ENCODE results near the gene GALNT16. TPM values are rescaled to one million over a fixed set of nuclear protein-coding genes. Genes with fewer than 3 reads are reported as not detected.
A peak's percentile ranks its signal among the peaks of the same experiment; 100 is the strongest.

Gene GALNT16
- total and polyA plus RNA-seq, 2 donors (not counting 1 experiment from before 2014, with no cell fraction given) = 9.6 to 27.7 TPM

GRCh38 chr14:69287098-69288010 lies 27.4 kb downstream of the GALNT16 start:
- H3K36me3 ChIP-seq (ENCODE audit: control insufficient read depth, insufficient read depth, low read length) = no peaks in the 10 kb centered on the region
- DNase-seq (ENCODE audit: low read depth in 2 of 2) = peak in 1 of 2 donors; percentile 29
- H3K4me2 ChIP-seq (ENCODE audit: extremely low read depth, insufficient read depth, low read length) = no peak overlapping the region
- no peak overlapping the region for H3K9ac ChIP-seq (ENCODE audit: insufficient read depth, low read length)
- no peaks in the 10 kb centered on the region for H3K79me2 ChIP-seq (ENCODE audit: control insufficient read depth, insufficient read depth, low read length)
- no peaks in the 10 kb centered on the region for H4K20me1 ChIP-seq (ENCODE audit: control insufficient read depth, extremely low read depth, insufficient read depth, low read length)
- H3K27me3 ChIP-seq (ENCODE audit: control insufficient read depth, insufficient read depth, low read length) = no peaks in the 10 kb centered on the region
- peak in 1 of 2 donors; percentile 9 for TF ChIP-seq CTCF (conservative IDR thresholded peaks at IDR 0.05 in 1 of 2, IDR thresholded peaks at IDR 0.05 in 1 of 2; ENCODE audit: low read depth in 1 of 2, low read length in 2 of 2)
- TF ChIP-seq EZH2 (IDR thresholded peaks at IDR 0.05; ENCODE audit: low read length, missing control alignments) = no peak
- H2AFZ ChIP-seq (ENCODE audit: low read length) = no peak overlapping the region
- no peaks in the 10 kb centered on the region for H3K9me3 ChIP-seq (ENCODE audit: control insufficient read depth, insufficient read depth, low read depth, low read length)
- no peak overlapping the region for H3K27ac ChIP-seq (ENCODE audit: insufficient read depth, low read length)
- H3K4me3 ChIP-seq (replicated peaks in 1 of 4; ENCODE audit: control extremely low read depth in 1 of 4, insufficient read depth in 1 of 4, low read depth in 3 of 4, low read length in 4 of 4) = no peak overlapping the region
- H3K4me1 ChIP-seq (ENCODE audit: control insufficient read depth, extremely low read depth, insufficient read depth, low read length) = peaks cover 3% of the 10 kb centered on the region

DNA sequence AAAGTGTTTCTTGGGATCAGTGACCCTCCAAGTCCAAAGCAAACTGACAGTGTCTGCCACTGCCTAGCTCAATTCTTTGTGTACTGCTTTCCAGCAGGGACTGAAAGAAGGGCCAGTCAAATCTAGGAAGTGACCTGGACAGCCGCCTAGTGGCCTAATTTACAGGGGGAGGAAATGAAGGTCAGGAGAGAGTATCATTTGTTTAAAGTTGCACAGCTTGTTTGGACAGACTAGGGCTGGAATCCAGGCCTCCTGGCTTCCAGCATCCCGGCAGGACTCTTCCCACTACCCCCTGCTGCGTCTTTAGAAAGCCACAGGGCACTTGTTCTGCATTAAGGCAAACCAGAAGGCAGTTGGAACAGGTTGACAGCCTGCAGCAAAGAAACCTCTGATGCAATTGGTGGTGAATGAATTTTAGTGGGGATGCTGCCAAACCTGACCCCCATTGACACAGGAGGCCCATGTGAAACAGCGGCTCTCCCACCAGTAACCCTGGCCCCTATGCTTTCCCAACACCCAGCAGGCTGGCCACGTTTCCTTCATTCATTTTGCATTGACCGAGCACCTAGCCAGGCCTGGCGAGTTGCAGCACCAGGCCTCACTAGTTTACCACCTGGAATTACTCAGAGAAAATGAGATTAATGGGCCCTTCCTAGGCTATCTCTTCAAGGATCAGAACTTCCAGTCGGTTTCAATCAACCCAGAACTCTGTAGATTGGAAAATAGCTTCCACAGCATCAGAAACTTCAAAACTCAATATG lies 28.2 kb downstream of the GALNT16 start:
- H3K4me1 ChIP-seq (ENCODE audit: control insufficient read depth, extremely low read depth, insufficient read depth, low read length) = peaks cover 3% of the 10 kb centered on the region
- peak overlapping the region; percentile 18 for H3K4me2 ChIP-seq (ENCODE audit: extremely low read depth, insufficient read depth, low read length)
- H3K36me3 ChIP-seq (ENCODE audit: control insufficient read depth, insufficient read depth, low read length) = no peaks in the 10 kb centered on the region
- no peak overlapping the region for H3K4me3 ChIP-seq (replicated peaks in 1 of 4; ENCODE audit: control extremely low read depth in 1 of 4, insufficient read depth in 1 of 4, low read depth in 3 of 4, low read length in 4 of 4)
- TF ChIP-seq EZH2 (IDR thresholded peaks at IDR 0.05; ENCODE audit: low read length, missing control alignments) = no peak
- TF ChIP-seq CTCF (conservative IDR thresholded peaks at IDR 0.05 in 1 of 2, IDR thresholded peaks at IDR 0.05 in 1 of 2; ENCODE audit: low read depth in 1 of 2, low read length in 2 of 2) = peak; percentile 44 to 63
- no peak overlapping the region for H3K27ac ChIP-seq (ENCODE audit: insufficient read depth, low read length)
- no peak overlapping the region for H2AFZ ChIP-seq (ENCODE audit: low read length)
- H3K27me3 ChIP-seq (ENCODE audit: control insufficient read depth, insufficient read depth, low read length) = no peaks in the 10 kb centered on the region
- H3K9ac ChIP-seq (ENCODE audit: insufficient read depth, low read length) = no peak overlapping the region
- H4K20me1 ChIP-seq (ENCODE audit: control insufficient read depth, extremely low read depth, insufficient read depth, low read length) = no peaks in the 10 kb centered on the region
- DNase-seq (ENCODE audit: low read depth in 2 of 2) = peak; percentile 49 to 75
- H3K79me2 ChIP-seq (ENCODE audit: control insufficient read depth, insufficient read depth, low read length) = no peaks in the 10 kb centered on the region
- no peaks in the 10 kb centered on the region for H3K9me3 ChIP-seq (ENCODE audit: control insufficient read depth, insufficient read depth, low read depth, low read length)
